Measurements from ENCODE around the gene PDE11A. TPM values are rescaled to one million over a fixed set of nuclear protein-coding genes. Genes with fewer than 3 reads are reported as not detected.

The PDE11A gene
- total RNA-seq, 1 experiment from 2014 or later: 0.13 TPM

GRCh38 chr2:177874686-177875085, 197.9 kb downstream of the PDE11A start:
- no peak overlapping the region for H2AFZ ChIP-seq (ENCODE audit: low read length)
- no peaks in the 10 kb centered on the region for H3K4me1 Mint-ChIP-seq
- H3K14ac ChIP-seq (ENCODE audit: insufficient read depth, low read length): no peak overlapping the region
- H3K9ac ChIP-seq (ENCODE audit: extremely low read depth, insufficient read length, low read length): no peak overlapping the region
- no peak overlapping the region for H3K23ac ChIP-seq (ENCODE audit: insufficient read length, low read depth, low read length)
- no peak overlapping the region for H2BK12ac ChIP-seq (ENCODE audit: insufficient read length, low read depth, low read length)
- H3K9me3 ChIP-seq (ENCODE audit: control insufficient read depth, low read depth, low read length): no peaks in the 10 kb centered on the region
- no peak for DNase-seq
- H3K4me1 ChIP-seq (ENCODE audit: insufficient read depth, low read length): no peaks in the 10 kb centered on the region
- no peak overlapping the region for H2BK15ac ChIP-seq (ENCODE audit: low read depth, low read length)
- H3T11ph ChIP-seq (ENCODE audit: low read length): no peak overlapping the region
- no peaks in the 10 kb centered on the region for H3K79me1 ChIP-seq (ENCODE audit: insufficient read depth, low read depth, low read length, poor library complexity, severe bottlenecking)
- no peak overlapping the region for H3K27ac Mint-ChIP-seq
- no peaks in the 10 kb centered on the region for H3K9me3 Mint-ChIP-seq
- no peaks in the 10 kb centered on the region for H3K23me2 ChIP-seq (ENCODE audit: insufficient read length, low read depth, low read length, poor library complexity, severe bottlenecking)
- no peak overlapping the region for H3K27ac ChIP-seq (ENCODE audit: insufficient read length, low read depth, low read length)
- no peak for TF ChIP-seq CTCF (conservative IDR thresholded peaks at IDR 0.05)
- H3K18ac ChIP-seq (ENCODE audit: insufficient read length, low read depth, low read length): no peak overlapping the region
- H2BK20ac ChIP-seq (ENCODE audit: low read depth, low read length, poor library complexity, severe bottlenecking): no peak overlapping the region
- no peak overlapping the region for H2BK120ac ChIP-seq (ENCODE audit: low read depth, low read length, poor library complexity, severe bottlenecking)
- no peak overlapping the region for H2AK5ac ChIP-seq (ENCODE audit: insufficient read length, low read length)
- H4K5ac ChIP-seq (ENCODE audit: insufficient read length, low read depth, low read length): no peak overlapping the region
- H2BK5ac ChIP-seq (ENCODE audit: insufficient read length, low read length): no peak overlapping the region
- no peak overlapping the region for H4K8ac ChIP-seq (replicated peaks; ENCODE audit: insufficient read length, low read depth, low read length)
- no peaks in the 10 kb centered on the region for H4K20me1 ChIP-seq (ENCODE audit: control insufficient read depth, insufficient read depth, insufficient read length)
- no peak overlapping the region for H3K56ac ChIP-seq (ENCODE audit: insufficient read length, low read depth, low read length)
- WGBS (ENCODE audit: extremely low coverage, insufficient read length, low lambda C conversion rate): no CpG with 5 or more reads among the region's 4 CpGs
- no peaks in the 10 kb centered on the region for H3K27me3 ChIP-seq (ENCODE audit: insufficient read depth, low read length)
- no peaks in the 10 kb centered on the region for H3K36me3 Mint-ChIP-seq (ENCODE audit: insufficient read depth in 1 of 3, low read depth in 3 of 3)
- H3K4ac ChIP-seq (ENCODE audit: low read depth, low read length): no peak overlapping the region
- H4K91ac ChIP-seq (ENCODE audit: insufficient read length, low read depth, low read length): no peak overlapping the region
- no peak overlapping the region for H3K4me3 Mint-ChIP-seq
- H3K27me3 Mint-ChIP-seq (ENCODE audit: low read depth): peaks cover 2% of the 10 kb centered on the region
- H3K4me2 ChIP-seq (ENCODE audit: insufficient read depth, insufficient read length, low read length): no peak overlapping the region
- H3K79me2 ChIP-seq (ENCODE audit: insufficient read depth, low read length): no peaks in the 10 kb centered on the region
